GM21447 (cell line): Measurements from ENCODE around the gene TRAPPC1.

Experiments used
- ATAC-seq: cut with Tn5 transposase; IDR thresholded peaks from one replicate; pipeline ENCODE4 v1.9.1; 2021; ENCODE audit not compliant: unreplicated experiment

The TRAPPC1 gene

GRCh38 chr17:7903154-7904103 lies 28.3 kb downstream of the TRAPPC1 start:
- no peak for ATAC-seq

- no peak for ATAC-seq
These were observed 34.0 kb downstream of the TRAPPC1 start for GRCh38 chr17:7897773-7898172.

GRCh38 chr17:7897090-7897489 lies 34.7 kb downstream of the TRAPPC1 start:
- no peak for ATAC-seq

GRCh38 chr17:7894866-7895265 lies 36.9 kb downstream of the TRAPPC1 start:
- ATAC-seq = no peak

- no peak for ATAC-seq
These were observed 37.5 kb downstream of the TRAPPC1 start for GRCh38 chr17:7894226-7894625.

GRCh38 chr17:7893187-7893880 lies 38.4 kb downstream of the TRAPPC1 start:
- ATAC-seq = no peak

GRCh38 chr17:7889166-7889955 lies 42.4 kb downstream of the TRAPPC1 start:
- no peak for ATAC-seq

- no peak for ATAC-seq
These were observed 43.4 kb downstream of the TRAPPC1 start, which contains the start of gene CHD3 for GRCh38 chr17:7888184-7888920. Gene CHD3 (plus strand): TSS chr17:7888789. CDS start chr17:7889001, 212 bp downstream.

- ATAC-seq = no peak
These were observed 44.1 kb downstream of the TRAPPC1 start for GRCh38 chr17:7887482-7888183.

GRCh38 chr17:7887038-7887481 lies 44.7 kb downstream of the TRAPPC1 start:
- ATAC-seq = no peak

- ATAC-seq = no peak
These were observed 45.3 kb downstream of the TRAPPC1 start for GRCh38 chr17:7886227-7887037.

GRCh38 chr17:7885367-7886226 lies 46.1 kb downstream of the TRAPPC1 start:
- no peak for ATAC-seq

- ATAC-seq = no peak
These were observed 47.0 kb downstream of the TRAPPC1 start for GRCh38 chr17:7884581-7885366.

GRCh38 chr17:7883781-7884386 lies 47.9 kb downstream of the TRAPPC1 start:
- no peak for ATAC-seq

- ATAC-seq = no peak
These were observed 49.1 kb downstream of the TRAPPC1 start for GRCh38 chr17:7882629-7883028.

- no peak for ATAC-seq
These were observed 49.7 kb downstream of the TRAPPC1 start for GRCh38 chr17:7882068-7882467.
